Left cardiac atrium (tissue), 4 donors: ENCODE results near the gene CCDC150. TPM values are rescaled to one million over a fixed set of nuclear protein-coding genes. Genes with fewer than 3 reads are reported as not detected.
"Not testable (repeated sequence)": the region's sequence is repeated elsewhere in the genome, so short reads cannot be mapped to it uniquely, and the experiment has no call there.

Experiments
- ATAC-seq, 2 donors: fragments of 200-7000 bp; cut with Tn5 transposase; one replicate each; pipeline ENCODE4 v1.9.1; 2020; ENCODE audit warnings: mild to moderate bottlenecking in 2 of 2, moderate library complexity in 2 of 2
- DNase-seq: peaks from one replicate; pipeline ENCODE4 v3.0.0-alpha.2; 2020
- intact Hi-C, 2 donors: fragments of 100-400 bp; cut with DNase I; formaldehyde crosslinking; loops; one replicate each; pipeline versions ENCODE4 v1.14.1 to v1.15.1; 2022 to 2023
- total RNA-seq, 2 donors: library from RNA; stranded (reverse); fragmentation: NEBNext Ultra II Directional; extraction: Animal tissue kit (Norgen Biotek cat#: 25700); gene quantifications; one replicate each; pipeline ENCODE4 v1.2.1, GENCODE V29; 2021
- donor health status: DM: no; HTN: yes; CAD: no.
- donor health status: DM: no; HTN: yes; CAD: no; lungs with severe emphysema.
- donor health status: DM: yes; HTN: yes; CAD: no.
- donor health status: Dilated cardiomyopathy.

Gene CCDC150
- total RNA-seq, 2 donors from 2014 or later: 1.5 to 2.5 TPM

GRCh38 chr2:196686737-196687136, 47.2 kb downstream of the CCDC150 start:
- intact Hi-C loops, DNase-seq, ATAC-seq: not testable (repeated sequence)

- intact Hi-C loops: no loop called here
- DNase-seq (no peak), ATAC-seq (peak in 1 of 2 donors; percentile 38)
These were observed 57.0 kb downstream of the CCDC150 start for GRCh38 chr2:196696423-196697079.

- DNase-seq: no peak
These were observed 58.3 kb downstream of the CCDC150 start for GRCh38 chr2:196697825-196698224.

GRCh38 chr2:196702641-196703040, 63.1 kb downstream of the CCDC150 start:
- DNase-seq (no peak), ATAC-seq (peak in 1 of 2 donors; percentile 25)
- intact Hi-C loops: no loop called here

More at GRCh38 chr2:196697825-196698224, 58.3 kb downstream of the CCDC150 start:
- intact Hi-C loops: no loop called here
- ATAC-seq: no peak

- ATAC-seq (no peak), DNase-seq (no peak)
- intact Hi-C loops: no loop called here
These were observed 64.2 kb downstream of the CCDC150 start for GRCh38 chr2:196703695-196704094.

- DNase-seq, ATAC-seq, intact Hi-C loops: not testable (repeated sequence)
These were observed 70.5 kb downstream of the CCDC150 start for GRCh38 chr2:196710056-196710455.

- ATAC-seq (no peak), DNase-seq (no peak)
- intact Hi-C loops: no loop called here
These were observed 72.1 kb downstream of the CCDC150 start for GRCh38 chr2:196711625-196712024.

- no peak for ATAC-seq
These were observed 73.4 kb downstream of the CCDC150 start for GRCh38 chr2:196712867-196713266.

GRCh38 chr2:196718419-196719109, 79.0 kb downstream of the CCDC150 start:
- ATAC-seq (no peak), DNase-seq (no peak)
- intact Hi-C loops: no loop called here

More at GRCh38 chr2:196712867-196713266, 73.4 kb downstream of the CCDC150 start:
- intact Hi-C loops: no loop called here
- no peak for DNase-seq

GRCh38 chr2:196719110-196719872, 79.8 kb downstream of the CCDC150 start:
- ATAC-seq (peak in 1 of 2 donors; percentile 65), DNase-seq (no peak)
- intact Hi-C loops: no loop called here

- DNase-seq (no peak), ATAC-seq (no peak)
- intact Hi-C loops: no loop called here
These were observed 84.1 kb downstream of the CCDC150 start for GRCh38 chr2:196723571-196723970.

GRCh38 chr2:196725218-196725617, 85.7 kb downstream of the CCDC150 start:
- intact Hi-C loops: no loop called here
- ATAC-seq: no peak
- DNase-seq: no peak

- no peak for ATAC-seq
- intact Hi-C loops: no loop called here
These were observed 86.4 kb downstream of the CCDC150 start for GRCh38 chr2:196725882-196726281.

GRCh38 chr2:196729418-196729817, 89.9 kb downstream of the CCDC150 start:
- intact Hi-C loops: no loop called here
- ATAC-seq (no peak), DNase-seq (no peak)

More at GRCh38 chr2:196725882-196726281, 86.4 kb downstream of the CCDC150 start:
- no peak for DNase-seq

GRCh38 chr2:196736646-196737045, 97.1 kb downstream of the CCDC150 start:
- intact Hi-C loops, DNase-seq, ATAC-seq: not testable (repeated sequence)

- intact Hi-C loops: no loop called here
- ATAC-seq: no peak
- DNase-seq: no peak
These were observed 97.5 kb downstream of the CCDC150 start for GRCh38 chr2:196737046-196737445.

GRCh38 chr2:196739031-196739430, 99.5 kb downstream of the CCDC150 start:
- ATAC-seq: no peak
- DNase-seq: no peak
- intact Hi-C loops: no loop called here

GRCh38 chr2:196742216-196742615, 102.7 kb downstream of the CCDC150 start:
- intact Hi-C loops: no loop called here
- no peak for ATAC-seq
- no peak for DNase-seq

- intact Hi-C loops: no loop called here
- peak in 1 of 2 donors; percentile 18 for ATAC-seq
- no peak for DNase-seq
These were observed 103.2 kb downstream of the CCDC150 start for GRCh38 chr2:196742685-196743084.

GRCh38 chr2:196743165-196743564, 103.7 kb downstream of the CCDC150 start:
- ATAC-seq: no peak

More at GRCh38 chr2:196743165-196743564, 103.7 kb downstream of the CCDC150 start:
- intact Hi-C loops: no loop called here
- no peak for DNase-seq
